Caco-2 (cell line): ENCODE measurements around the gene CHCHD6. TPM values are rescaled to one million over a fixed set of nuclear protein-coding genes. Genes with fewer than 3 reads are reported as not detected.

Source experiments
- BruUV-seq: library from RNA; stranded (reverse); fragments of 400-500 nt; replicated peaks from 2 replicates; lab custom pipeline; 2021; lab: Mats Ljungman, UMichigan
- CTCF ChIA-PET: fragments of 300-600 bp; sonication (Branson Sonifier 250); formaldehyde crosslinking; loops from one replicate; lab custom pipeline; 2022; ENCODE audit warnings: antibody characterized with exemption; lab: Charles Lee
- POLR2A ChIA-PET: fragments of 300-600 bp; sonication (Branson Sonifier 250); formaldehyde crosslinking; loops from one replicate; lab custom pipeline; 2022; ENCODE audit warnings: antibody characterized with exemption; lab: Charles Lee
- DNase-seq, 2 experiments: peaks; one replicate each; pipeline versions ENCODE4 v3.0.0 to v3.0.0-alpha.2; 2020 to 2022
- H3K27me3 ChIP-seq: replicated peaks from 2 replicates; pipeline ENCODE4 v1.6.0; 2011; ENCODE audit warnings: low read length; ENCODE audit not compliant: control insufficient read depth, insufficient read depth
- H3K36me3 ChIP-seq: 2 replicates; pipeline ENCODE4 v1.5.1; 2011; ENCODE audit warnings: low read length; ENCODE audit not compliant: control insufficient read depth, insufficient read depth
- H3K4me1 ChIP-seq: fragments of 250-450 bp; sonication (Bioruptor Pico); 2 replicates; pipeline ENCODE4 v1.5.1; 2020; ENCODE audit warnings: mild to moderate bottlenecking
- H3K4me3 ChIP-seq: 2 replicates; pipeline ENCODE4 v1.5.1; 2011; ENCODE audit warnings: low read depth, mild to moderate bottlenecking, control low read depth, low read length
- H3K9me3 ChIP-seq: fragments of 250-450 bp; sonication (Bioruptor Pico); 2 replicates; pipeline ENCODE4 v1.5.1; 2020; ENCODE audit warnings: mild to moderate bottlenecking, moderate library complexity
- H3K27ac Mint-ChIP-seq: one replicate; pipeline ENCODE4 v1.8.0; 2022; ENCODE audit warnings: mixed read lengths; ENCODE audit not compliant: unreplicated experiment
- H3K27me3 Mint-ChIP-seq: one replicate; pipeline ENCODE4 v1.8.0; 2022; ENCODE audit warnings: mixed read lengths; ENCODE audit not compliant: insufficient read depth, unreplicated experiment
- H3K36me3 Mint-ChIP-seq: one replicate; pipeline ENCODE4 v1.8.0; 2022; ENCODE audit warnings: mild to moderate bottlenecking, mixed read lengths; ENCODE audit not compliant: insufficient read depth, unreplicated experiment
- H3K4me1 Mint-ChIP-seq: one replicate; pipeline ENCODE4 v1.8.0; 2022; ENCODE audit warnings: low read depth, mixed read lengths; ENCODE audit not compliant: unreplicated experiment
- H3K4me3 Mint-ChIP-seq: one replicate; pipeline ENCODE4 v1.8.0; 2022; ENCODE audit warnings: mild to moderate bottlenecking, moderate library complexity, mixed read lengths; ENCODE audit not compliant: unreplicated experiment
- H3K9me3 Mint-ChIP-seq: one replicate; pipeline ENCODE4 v1.8.0; 2022; ENCODE audit warnings: mixed read lengths; ENCODE audit not compliant: unreplicated experiment
- CTCF ChIP-seq, 2 experiments: fragments of 200-600 bp in 1 of 2; IDR thresholded peaks; 1 replicate in 1 of 2; 2 replicates in 1 of 2; pipeline versions ENCODE4 v1.5.1 to v1.8.0; 2011 to 2022; ENCODE audit warnings: antibody characterized with exemption in 1 of 2, control low read depth in 1 of 2, inconsistent platforms in 1 of 2, low read depth in 1 of 2, low read length in 1 of 2, mild to moderate bottlenecking in 1 of 2, moderate library complexity in 1 of 2; ENCODE audit not compliant: insufficient read depth in 1 of 2, severe bottlenecking in 1 of 2, unreplicated experiment in 1 of 2
- intact Hi-C: fragments of 100-400 bp; cut with micrococcal nuclease; formaldehyde crosslinking; loops from one replicate; pipeline ENCODE4 v1.10.0; 2022; ENCODE audit not compliant: unreplicated experiment
- total RNA-seq: library from RNA; stranded (reverse); gene quantifications from 2 replicates; pipeline ENCODE4 v1.2.3, GENCODE V29; 2022

CHCHD6 gene
- total RNA-seq, 1 experiment from 2014 or later, result 49.5 TPM

- H3K4me1 ChIP-seq, result peaks cover 14% of the 10 kb centered on the region
- H3K9me3 ChIP-seq, result no peaks in the 10 kb centered on the region
- TF ChIP-seq CTCF (IDR thresholded peaks at IDR 0.05; ENCODE audit: insufficient read depth in 1 of 2, low read depth in 1 of 2, low read length in 1 of 2, severe bottlenecking in 1 of 2, unreplicated experiment in 1 of 2), result no peak
- no peak overlapping the region for H3K4me3 ChIP-seq
- no peak for DNase-seq
- CTCF ChIA-PET, result no interaction called here
- intact Hi-C loops, result no loop called here
- H3K27me3 ChIP-seq, result no peaks in the 10 kb centered on the region
- no peaks in the 10 kb centered on the region for H3K9me3 Mint-ChIP-seq
- no TSS peak for BruUV-seq
- H3K4me1 Mint-ChIP-seq, result peaks cover 12% of the 10 kb centered on the region
- no peaks in the 10 kb centered on the region for H3K27me3 Mint-ChIP-seq
- POLR2A ChIA-PET, result no interaction called here
- H3K27ac Mint-ChIP-seq, result no peak overlapping the region
- peaks cover 18% of the 10 kb centered on the region for H3K36me3 Mint-ChIP-seq
- H3K36me3 ChIP-seq, result no peaks in the 10 kb centered on the region; the same call in 1 of the 2 replicates
- no peak overlapping the region for H3K4me3 Mint-ChIP-seq
These were observed 203.5 kb downstream of the CHCHD6 start for GRCh38 chr3:126907557-126907956.

- Mint-ChIP-seq H3K27ac (no peak overlapping the region), H3K27me3 (no peaks in the 10 kb centered on the region), H3K4me3 (no peak overlapping the region), H3K36me3 (peaks cover 18% of the 10 kb centered on the region), H3K4me1 (peaks cover 12% of the 10 kb centered on the region), H3K9me3 (no peaks in the 10 kb centered on the region)
- Histone ChIP-seq H3K4me1 (peaks cover 3% of the 10 kb centered on the region; the same call in 1 of the 2 replicates), H3K9me3 (no peaks in the 10 kb centered on the region), H3K27me3 (no peaks in the 10 kb centered on the region), H3K36me3 (no peaks in the 10 kb centered on the region; the same call in 1 of the 2 replicates), H3K4me3 (no peak overlapping the region)
- BruUV-seq, result no TSS peak
- POLR2A ChIA-PET, result no interaction called here
- no peak for DNase-seq
- TF ChIP-seq CTCF (IDR thresholded peaks at IDR 0.05; ENCODE audit: insufficient read depth in 1 of 2, low read depth in 1 of 2, low read length in 1 of 2, severe bottlenecking in 1 of 2, unreplicated experiment in 1 of 2), result no peak
- CTCF ChIA-PET, result no interaction called here
- intact Hi-C loops, result no loop called here
These were observed 204.8 kb downstream of the CHCHD6 start for GRCh38 chr3:126908752-126909275.

GRCh38 chr3:126910231-126910630, 206.2 kb downstream of the CHCHD6 start:
- H3K9me3 ChIP-seq, result no peaks in the 10 kb centered on the region
- H3K27me3 ChIP-seq, result no peaks in the 10 kb centered on the region
- CTCF ChIA-PET, result interaction anchor here (0.6 kb wide), 1 partner anchor 59 kb away, joined by 4 read pairs; no protein-coding TSS in a partner anchor
- no peak overlapping the region for H3K27ac Mint-ChIP-seq
- intact Hi-C loops, result no loop called here
- POLR2A ChIA-PET, result no interaction called here
- no peaks in the 10 kb centered on the region; the same call in 1 of the 2 replicates for H3K36me3 ChIP-seq
- peaks cover 12% of the 10 kb centered on the region for H3K4me1 Mint-ChIP-seq
- no TSS peak for BruUV-seq
- no peaks in the 10 kb centered on the region for H3K27me3 Mint-ChIP-seq
- no peaks in the 10 kb centered on the region for H3K9me3 Mint-ChIP-seq
- no peak for TF ChIP-seq CTCF (IDR thresholded peaks at IDR 0.05; ENCODE audit: insufficient read depth in 1 of 2, low read depth in 1 of 2, low read length in 1 of 2, severe bottlenecking in 1 of 2, unreplicated experiment in 1 of 2)
- H3K4me3 Mint-ChIP-seq, result no peak overlapping the region
- H3K4me1 ChIP-seq, result no peaks in the 10 kb centered on the region
- H3K4me3 ChIP-seq, result no peak overlapping the region
- H3K36me3 Mint-ChIP-seq, result peaks cover 18% of the 10 kb centered on the region
- DNase-seq, result no peak
